AG09319 (cell line): ENCODE results near the gene PTPRJ.

ENCODE experiments used
- DNase-seq: peaks from one replicate; pipeline ENCODE4 v3.0.0-alpha.2; 2010; ENCODE audit warnings: low read depth; ENCODE audit errors: extremely low read depth
- TF ChIP-seq, protein P1 (sequence below): IDR thresholded peaks from 2 replicates; pipeline ENCODE4 v1.5.1; 2011; ENCODE audit warnings: low read depth, mild to moderate bottlenecking, inconsistent platforms, low read length, moderate library complexity

PTPRJ gene

DNA sequence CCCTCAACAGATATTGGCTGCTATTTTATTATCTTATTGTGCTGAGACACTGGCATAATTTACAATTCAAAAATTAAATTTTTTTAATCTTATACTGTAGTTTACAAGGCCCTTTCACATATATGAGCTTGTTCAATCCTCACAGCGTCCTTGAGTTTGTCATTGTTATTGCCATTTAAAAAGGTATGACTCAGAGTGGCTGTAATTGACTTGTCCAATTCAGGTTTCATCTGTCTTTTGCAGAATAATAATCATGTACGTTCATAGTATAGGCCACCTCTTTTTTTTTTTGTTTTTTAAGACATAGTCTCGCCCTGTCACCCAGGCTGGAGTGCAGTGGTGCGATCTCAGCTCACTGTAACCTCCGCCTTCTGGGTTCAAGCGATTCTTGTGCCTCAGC lies 11.5 kb downstream of the PTPRJ start:
- TF ChIP-seq, protein P1, sequence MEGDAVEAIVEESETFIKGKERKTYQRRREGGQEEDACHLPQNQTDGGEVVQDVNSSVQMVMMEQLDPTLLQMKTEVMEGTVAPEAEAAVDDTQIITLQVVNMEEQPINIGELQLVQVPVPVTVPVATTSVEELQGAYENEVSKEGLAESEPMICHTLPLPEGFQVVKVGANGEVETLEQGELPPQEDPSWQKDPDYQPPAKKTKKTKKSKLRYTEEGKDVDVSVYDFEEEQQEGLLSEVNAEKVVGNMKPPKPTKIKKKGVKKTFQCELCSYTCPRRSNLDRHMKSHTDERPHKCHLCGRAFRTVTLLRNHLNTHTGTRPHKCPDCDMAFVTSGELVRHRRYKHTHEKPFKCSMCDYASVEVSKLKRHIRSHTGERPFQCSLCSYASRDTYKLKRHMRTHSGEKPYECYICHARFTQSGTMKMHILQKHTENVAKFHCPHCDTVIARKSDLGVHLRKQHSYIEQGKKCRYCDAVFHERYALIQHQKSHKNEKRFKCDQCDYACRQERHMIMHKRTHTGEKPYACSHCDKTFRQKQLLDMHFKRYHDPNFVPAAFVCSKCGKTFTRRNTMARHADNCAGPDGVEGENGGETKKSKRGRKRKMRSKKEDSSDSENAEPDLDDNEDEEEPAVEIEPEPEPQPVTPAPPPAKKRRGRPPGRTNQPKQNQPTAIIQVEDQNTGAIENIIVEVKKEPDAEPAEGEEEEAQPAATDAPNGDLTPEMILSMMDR, result no peak
- DNase-seq, result no peak

GRCh38 chr11:47992959-47993820 lies 12.8 kb downstream of the PTPRJ start:
- TF ChIP-seq, protein P1, result no peak
- no peak for DNase-seq

DNA sequence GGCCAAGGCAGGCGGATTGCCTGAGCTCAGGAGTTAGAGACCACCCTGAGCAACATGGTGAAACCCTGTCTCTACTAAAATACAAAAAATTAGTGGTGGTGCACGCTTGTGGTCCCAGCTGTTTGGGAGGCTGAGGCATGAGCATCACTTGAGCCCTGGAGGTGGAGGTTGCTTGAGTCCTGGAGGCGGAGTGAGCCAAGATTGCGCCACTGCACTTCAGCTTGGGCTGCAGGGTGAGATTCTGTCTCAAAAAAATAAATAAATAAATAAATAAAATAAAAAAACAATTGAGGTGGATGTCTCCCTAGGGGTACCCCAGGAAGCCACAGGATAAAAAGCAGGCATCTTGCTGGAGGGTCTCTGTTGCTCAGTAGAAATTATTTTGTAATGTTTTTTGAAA lies 14.1 kb downstream of the PTPRJ start:
- no peak for DNase-seq
- TF ChIP-seq, protein P1, result no peak

DNA sequence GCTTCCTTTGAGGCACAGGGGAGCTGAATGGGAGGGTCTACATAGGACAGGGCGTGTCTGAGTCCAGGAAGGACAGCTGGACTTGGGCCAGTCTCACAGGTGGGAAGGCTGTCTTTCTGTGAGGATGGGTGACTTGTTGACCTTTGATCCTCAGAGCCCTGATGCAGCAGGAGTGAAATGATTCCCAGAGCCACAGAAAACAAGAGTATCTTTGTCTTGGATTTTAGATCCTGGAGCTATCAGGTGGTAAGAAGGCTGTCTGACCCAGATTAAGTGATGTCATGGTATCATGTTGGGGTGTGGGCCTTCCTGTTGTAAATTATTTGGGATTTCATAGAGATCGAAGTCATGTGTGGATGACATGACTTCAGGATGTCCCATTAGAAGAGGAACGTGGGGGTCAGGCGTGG lies 15.0 kb downstream of the PTPRJ start:
- no peak for DNase-seq
- TF ChIP-seq, protein P1, result no peak

GRCh38 chr11:47997063-47998053 lies 17.0 kb downstream of the PTPRJ start:
- TF ChIP-seq, protein P1, result no peak
- no peak for DNase-seq

DNA sequence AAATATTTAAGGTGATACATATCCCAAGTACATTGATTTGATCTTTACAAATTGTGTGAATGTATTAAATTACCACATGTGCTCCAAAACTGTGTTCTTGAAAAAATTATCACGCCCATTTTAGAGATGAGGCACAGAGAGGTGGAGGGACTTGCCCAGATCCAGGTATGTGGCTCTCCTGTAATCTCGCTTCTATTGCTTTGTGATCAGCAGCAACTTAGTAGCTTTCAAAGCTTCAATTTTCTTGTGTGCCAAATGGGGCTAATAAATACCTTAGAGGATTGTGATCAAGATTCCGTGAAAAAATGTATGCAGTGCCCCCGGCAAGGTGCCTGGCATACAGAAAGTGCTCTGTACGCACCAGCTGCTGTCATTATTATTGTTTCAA lies 18.0 kb downstream of the PTPRJ start:
- no peak for DNase-seq

More for the DNA sequence above, 18.0 kb downstream of the PTPRJ start:
- TF ChIP-seq, protein P1, result no peak
